ENCODE results near the gene GRAP2. TPM values are rescaled to one million over a fixed set of nuclear protein-coding genes. Genes with fewer than 3 reads are reported as not detected.

GRAP2 gene
- total and polyA plus RNA-seq, 2 donors (not counting 3 experiments of a cell fraction or from before 2014, with no cell fraction given): 0.04 TPM; not detected in 1

DNA sequence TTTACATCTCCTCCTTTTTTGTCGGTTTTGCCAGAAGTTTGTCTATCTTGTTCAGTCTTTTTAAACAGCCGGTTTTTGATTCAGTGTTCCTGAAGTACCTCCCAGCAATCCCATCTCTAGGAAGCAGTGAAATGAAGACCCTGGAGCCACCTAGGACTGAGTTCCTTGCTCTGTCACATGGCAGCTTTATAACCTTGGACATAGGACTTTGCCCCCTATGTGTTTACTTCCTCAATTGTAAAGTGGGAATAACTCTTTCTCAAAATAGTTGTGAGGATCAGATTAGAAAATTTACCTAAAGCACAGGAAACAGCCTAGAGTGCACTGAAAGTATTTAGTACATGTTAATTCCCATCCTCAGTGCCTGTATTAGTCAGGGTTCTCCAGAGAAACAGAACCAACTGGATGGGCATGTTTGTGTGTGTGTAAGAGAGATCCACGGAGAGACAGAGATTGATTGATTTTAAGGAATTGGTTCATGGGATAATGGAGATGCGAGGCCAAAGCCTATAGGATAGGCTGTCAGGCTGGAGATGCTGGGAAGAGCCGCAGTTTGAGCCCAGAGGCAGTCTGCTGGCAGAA lies 113.9 kb downstream of the GRAP2 start:
- Histone ChIP-seq H2AFZ (ENCODE audit: low read depth, low read length) (no peak overlapping the region), H3K4me1 (ENCODE audit: control insufficient read depth, extremely low read depth, insufficient read depth, low read length) (no peaks in the 10 kb centered on the region), H3K27me3 (ENCODE audit: control insufficient read depth in 2 of 2, insufficient read depth in 2 of 2, low read length in 2 of 2) (peaks cover 10 to 16% of the 10 kb centered on the region in 2 experiments), H3K9me1 (replicated peaks; ENCODE audit: control insufficient read depth, extremely low read depth, insufficient read depth, low read length) (no peaks in the 10 kb centered on the region), H3K4me2 (ENCODE audit: insufficient read depth, low read length) (no peak overlapping the region), H3K9me3 (replicated peaks; ENCODE audit: control insufficient read depth, insufficient read depth, low read length) (no peaks in the 10 kb centered on the region), H4K20me1 (replicated peaks; ENCODE audit: control insufficient read depth, extremely low read depth, insufficient read depth, low read length) (no peaks in the 10 kb centered on the region), H3K79me2 (ENCODE audit: control insufficient read depth, insufficient read depth, low read length) (no peaks in the 10 kb centered on the region), H3K4me3 (replicated peaks in 1 of 3; ENCODE audit: insufficient read depth in 1 of 3, low read depth in 1 of 3, low read length in 3 of 3) (no peak overlapping the region), H3K27ac (ENCODE audit: insufficient read depth, low read depth, low read length) (no peak overlapping the region), H3K9ac (replicated peaks; ENCODE audit: extremely low read depth, insufficient read depth, low read length) (no peak overlapping the region), H3K36me3 (ENCODE audit: control insufficient read depth in 2 of 2, extremely low read depth in 1 of 2, insufficient read depth in 2 of 2, low read length in 2 of 2) (no peaks in the 10 kb centered on the region)
- FAIRE-seq (no peak), DNase-seq (ENCODE audit: low read depth, low spot score) (no peak)
- dilution Hi-C loops (cut with MboI; ENCODE audit: extremely low pct_ligation_motif_present, low sequenced_read_pairs) (loop anchor here (25.0 kb wide), 1 partner anchor 452 kb away; the partner anchor contains the start of gene CACNA1I), intact Hi-C loops (cut with micrococcal nuclease) (no loop called here)
- CTCF ChIA-PET: no interaction called here
- POLR2A ChIA-PET: no interaction called here
- no peak for TF ChIP-seq FOS (IDR thresholded peaks at IDR 0.05; ENCODE audit: borderline replicate concordance, insufficient read depth, low read length)
- TF ChIP-seq POLR2AphosphoS5 (IDR thresholded peaks at IDR 0.05; ENCODE audit: insufficient read depth, low read depth, low read length): no peak
- no peak for TF ChIP-seq GATA2 (IDR thresholded peaks at IDR 0.05; ENCODE audit: insufficient read depth, insufficient read length, low read depth, low read length)
- BruUV-seq (replicated peaks): no TSS peak

DNA sequence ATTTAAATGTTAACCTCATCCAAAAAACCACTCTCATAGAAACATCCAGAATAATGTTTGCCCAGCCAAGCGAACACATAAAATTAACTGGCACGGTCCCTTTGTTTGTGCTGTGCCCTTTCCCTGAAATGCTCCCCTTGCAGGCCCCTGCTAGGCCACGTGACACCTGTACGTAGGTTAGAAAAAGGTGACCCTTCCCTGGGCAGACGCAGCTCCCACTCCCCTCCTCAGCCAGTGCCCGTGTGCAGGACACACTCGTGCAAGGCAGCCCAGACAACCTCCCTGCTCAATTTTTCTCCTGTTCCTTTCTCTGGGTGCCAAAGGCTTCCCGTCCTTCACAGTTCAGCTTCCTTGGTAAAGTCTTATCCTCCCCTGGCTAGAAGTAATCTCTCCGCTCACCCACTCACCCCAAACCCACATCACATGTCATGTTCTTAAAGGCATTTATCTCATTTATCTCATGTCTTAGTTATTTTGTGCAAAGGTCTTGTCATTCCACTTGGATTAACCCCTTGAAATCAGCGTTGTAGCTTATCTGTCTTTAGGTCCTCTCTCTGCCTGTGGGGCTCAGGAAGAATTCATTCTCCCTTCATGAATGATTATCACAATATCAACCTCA lies 114.6 kb downstream of the GRAP2 start:
- POLR2A ChIA-PET: no interaction called here
- Histone ChIP-seq H3K27me3 (ENCODE audit: control insufficient read depth in 2 of 2, insufficient read depth in 2 of 2, low read length in 2 of 2) (peaks cover 7 to 11% of the 10 kb centered on the region in 2 experiments), H3K27ac (ENCODE audit: insufficient read depth, low read depth, low read length) (no peak overlapping the region), H3K4me2 (ENCODE audit: insufficient read depth, low read length) (no peak overlapping the region), H4K20me1 (replicated peaks; ENCODE audit: control insufficient read depth, extremely low read depth, insufficient read depth, low read length) (no peaks in the 10 kb centered on the region), H3K9me1 (replicated peaks; ENCODE audit: control insufficient read depth, extremely low read depth, insufficient read depth, low read length) (no peaks in the 10 kb centered on the region), H3K9me3 (replicated peaks; ENCODE audit: control insufficient read depth, insufficient read depth, low read length) (no peaks in the 10 kb centered on the region), H3K79me2 (ENCODE audit: control insufficient read depth, insufficient read depth, low read length) (no peaks in the 10 kb centered on the region), H3K9ac (replicated peaks; ENCODE audit: extremely low read depth, insufficient read depth, low read length) (no peak overlapping the region), H2AFZ (ENCODE audit: low read depth, low read length) (no peak overlapping the region), H3K36me3 (ENCODE audit: control insufficient read depth in 2 of 2, extremely low read depth in 1 of 2, insufficient read depth in 2 of 2, low read length in 2 of 2) (no peaks in the 10 kb centered on the region), H3K4me1 (ENCODE audit: control insufficient read depth, extremely low read depth, insufficient read depth, low read length) (no peaks in the 10 kb centered on the region), H3K4me3 (replicated peaks in 1 of 3; ENCODE audit: insufficient read depth in 1 of 3, low read depth in 1 of 3, low read length in 3 of 3) (no peak overlapping the region)
- no peak for DNase-seq (ENCODE audit: low read depth, low spot score)
- CTCF ChIA-PET: no interaction called here
- intact Hi-C loops (cut with micrococcal nuclease) (no loop called here), dilution Hi-C loops (cut with MboI; ENCODE audit: extremely low pct_ligation_motif_present, low sequenced_read_pairs) (loop anchor here (25.0 kb wide), 1 partner anchor 453 kb away; the partner anchor contains the start of gene CACNA1I)
- TF ChIP-seq GATA2 (IDR thresholded peaks at IDR 0.05; ENCODE audit: insufficient read depth, insufficient read length, low read depth, low read length): no peak
- no peak for TF ChIP-seq EZH2 (IDR thresholded peaks at IDR 0.05; ENCODE audit: borderline replicate concordance, low read depth, low read length, severe bottlenecking)
- FAIRE-seq: no peak
- no TSS peak for BruUV-seq (replicated peaks)

Data from endothelial cell of umbilical vein (primary cell).